ENCODE data around the gene SPTLC3. TPM values are rescaled to one million over a fixed set of nuclear protein-coding genes. Genes with fewer than 3 reads are reported as not detected.

Gene SPTLC3
- total RNA-seq, 1 donor from 2014 or later, result 0.95 TPM

- intact Hi-C loops (cut with micrococcal nuclease), result no loop called here
These were observed 86.2 kb downstream of the SPTLC3 start for GRCh38 chr20:13094976-13095375.

DNA sequence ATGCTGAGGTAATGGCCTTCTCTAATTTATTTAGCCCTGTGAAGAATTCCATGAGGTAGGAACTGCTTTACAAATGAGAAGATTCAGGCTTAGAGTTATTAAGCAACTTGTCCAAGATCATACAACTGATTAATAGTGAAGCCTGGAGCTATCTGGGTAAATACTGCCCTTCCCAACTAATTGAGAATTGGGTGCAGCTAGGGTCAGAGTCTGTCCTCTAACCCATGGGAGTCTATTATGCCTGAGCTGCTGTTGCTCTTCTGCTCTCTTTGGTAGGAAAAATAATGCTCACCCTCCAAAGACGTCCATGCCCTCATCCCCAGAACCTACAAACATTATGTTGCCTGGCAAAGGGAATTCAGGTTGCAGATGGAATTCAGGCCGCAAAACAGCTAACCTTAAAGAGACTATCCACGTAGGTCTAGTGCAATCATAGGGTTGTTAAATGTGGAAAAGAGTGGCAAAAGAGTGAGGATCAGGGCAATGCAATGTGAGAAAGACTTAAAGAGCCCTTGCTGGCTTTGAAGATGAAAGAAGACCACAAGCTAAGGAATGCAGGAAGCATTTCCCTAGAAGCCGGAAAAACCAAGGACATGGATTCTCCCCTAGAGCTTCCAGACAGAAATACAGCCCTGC lies 90.1 kb downstream of the SPTLC3 start:
- intact Hi-C loops (cut with micrococcal nuclease), result no loop called here

DNA sequence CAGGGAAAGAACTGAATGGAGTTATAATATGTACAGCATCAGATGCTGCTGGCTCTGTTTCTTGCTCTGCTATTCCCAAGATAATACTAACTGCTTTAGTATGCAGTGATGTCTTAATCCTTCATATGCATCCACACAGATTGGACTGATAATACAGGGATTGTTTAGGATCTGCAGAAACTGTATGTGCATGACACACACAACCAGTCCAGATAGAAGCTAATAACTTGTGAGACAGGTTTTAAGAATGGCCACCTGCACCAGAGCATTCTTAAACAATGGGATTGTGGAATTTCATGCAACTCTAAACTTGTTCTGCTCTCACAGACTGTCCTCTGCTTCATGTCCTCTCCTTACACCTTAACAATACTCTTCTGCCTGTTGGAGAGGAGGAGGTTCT lies 90.9 kb downstream of the SPTLC3 start:
- intact Hi-C loops (cut with micrococcal nuclease), result loop anchor here (10.0 kb wide), 2 partner anchors 1085 to 1425 kb away; no protein-coding TSS in a partner anchor

DNA sequence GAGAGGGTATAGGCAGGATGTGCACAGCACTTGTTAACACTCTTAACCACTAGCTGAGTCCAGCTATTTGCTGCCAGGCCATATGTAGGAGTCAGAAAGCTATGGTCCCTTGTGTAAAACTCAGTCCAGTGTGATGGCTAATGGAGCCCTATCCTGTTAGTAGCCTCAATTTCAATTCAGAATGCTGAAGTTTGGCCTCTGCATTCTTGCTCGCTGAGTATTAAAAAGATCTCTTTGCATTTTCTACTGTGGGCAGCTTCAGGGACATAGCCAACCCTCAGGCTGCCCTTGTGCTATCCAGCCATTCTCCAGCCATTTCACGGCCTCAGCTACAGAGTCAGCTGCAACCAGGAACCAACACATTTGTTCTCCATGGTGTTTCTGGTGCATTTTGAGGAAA lies 92.5 kb downstream of the SPTLC3 start:
- intact Hi-C loops (cut with micrococcal nuclease), result loop anchor here (10.0 kb wide), 2 partner anchors 1086 to 1426 kb away; no protein-coding TSS in a partner anchor

- intact Hi-C loops (cut with micrococcal nuclease), result loop anchor here (10.0 kb wide), 2 partner anchors 1087 to 1427 kb away; no protein-coding TSS in a partner anchor
These were observed 92.9 kb downstream of the SPTLC3 start for GRCh38 chr20:13101706-13102105.

DNA sequence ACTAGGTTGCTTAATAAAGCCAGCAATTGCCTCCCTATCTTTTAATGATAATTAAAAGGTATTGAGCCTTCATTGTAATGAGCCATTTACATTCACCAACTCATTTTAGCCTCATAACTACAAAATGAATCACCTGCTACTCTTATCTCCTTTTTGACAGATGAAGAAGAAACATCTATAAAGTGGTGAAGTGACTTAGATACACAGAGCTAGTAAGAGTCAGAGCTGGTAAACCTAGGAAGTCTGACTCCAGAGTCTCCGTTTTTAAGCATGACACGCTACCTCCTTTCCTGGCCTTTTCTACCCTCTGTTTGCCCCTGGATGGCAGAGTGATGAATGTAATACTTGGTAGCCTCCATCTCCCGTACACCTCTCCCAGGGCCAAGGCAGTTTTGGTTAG lies 93.5 kb downstream of the SPTLC3 start:
- intact Hi-C loops (cut with micrococcal nuclease), result loop anchor here (10.0 kb wide), 2 partner anchors 1087 to 1427 kb away; no protein-coding TSS in a partner anchor

DNA sequence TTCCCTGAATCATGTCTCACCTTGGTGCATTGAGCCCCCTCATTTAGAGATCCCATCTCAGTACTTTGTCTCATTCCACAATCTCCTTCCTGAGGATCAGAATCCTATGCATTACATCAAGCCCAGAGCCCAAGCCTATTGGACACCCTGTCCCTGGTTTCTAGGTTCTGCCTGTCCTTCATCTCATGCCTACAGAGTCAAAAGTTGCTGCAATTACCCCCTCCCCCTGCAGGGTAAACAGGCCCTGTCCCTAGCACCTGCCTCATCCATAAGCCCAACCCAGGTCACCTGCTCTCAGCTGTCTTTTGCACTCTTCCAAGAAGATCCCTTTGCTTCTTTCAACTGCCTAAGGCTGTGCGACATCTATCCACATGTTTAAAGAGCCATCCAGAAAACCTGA lies 93.9 kb downstream of the SPTLC3 start:
- intact Hi-C loops (cut with micrococcal nuclease), result loop anchor here (10.0 kb wide), 2 partner anchors 1088 to 1428 kb away; no protein-coding TSS in a partner anchor

DNA sequence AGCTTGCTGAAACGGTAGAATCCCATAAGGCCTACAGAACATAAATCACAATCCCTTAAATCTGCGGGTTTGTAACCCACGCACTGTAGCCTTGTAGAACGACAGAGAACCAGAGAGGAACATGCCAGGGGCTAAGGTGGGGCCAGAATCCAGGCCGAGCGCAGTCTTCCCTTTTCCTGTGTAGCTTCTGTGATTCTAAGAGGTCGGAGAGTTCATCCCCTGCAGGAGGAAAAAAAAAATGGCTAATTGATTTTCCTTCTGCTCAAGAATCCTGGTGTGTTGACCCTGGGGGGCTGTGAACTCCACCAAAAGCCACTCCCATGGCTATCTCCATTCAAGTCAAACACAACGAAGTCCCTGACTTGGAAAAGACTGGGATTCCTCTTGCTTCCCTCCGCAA lies 96.3 kb downstream of the SPTLC3 start:
- intact Hi-C loops (cut with micrococcal nuclease), result loop anchor here (5.0 to 10.0 kb wide), 4 partner anchors 133 to 1430 kb away; no protein-coding TSS in a partner anchor

DNA sequence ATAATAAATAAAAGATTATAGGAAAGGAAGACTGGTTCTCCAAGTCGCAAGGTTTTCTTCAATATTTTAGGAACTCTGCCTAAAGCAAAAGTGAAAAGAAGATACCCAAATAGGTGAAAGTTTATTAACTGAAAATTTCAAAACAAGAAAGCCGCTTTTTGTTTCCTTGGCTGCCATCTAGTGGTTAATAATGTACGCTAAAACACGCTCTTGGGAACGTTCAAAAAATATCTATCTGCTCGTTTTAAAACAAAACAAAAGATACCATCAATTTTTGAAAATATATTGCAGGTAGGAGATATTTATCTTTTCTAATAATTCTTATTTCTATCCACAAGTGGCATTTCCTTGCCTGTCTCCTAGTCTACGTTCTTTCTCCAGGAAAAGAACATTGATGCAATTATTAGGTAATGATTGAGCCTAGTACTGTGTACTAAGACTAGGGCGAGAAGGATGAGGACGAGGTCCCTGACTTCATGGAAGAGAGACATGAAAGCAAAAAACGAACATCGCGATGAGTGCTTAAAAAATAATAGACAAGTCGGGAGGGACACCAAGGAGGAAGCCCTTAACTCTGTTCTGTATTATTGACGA lies 97.2 kb downstream of the SPTLC3 start:
- intact Hi-C loops (cut with micrococcal nuclease), result loop anchor here (1.0 to 10.0 kb wide), 5 partner anchors 134 to 1431 kb away; no protein-coding TSS in a partner anchor

DNA sequence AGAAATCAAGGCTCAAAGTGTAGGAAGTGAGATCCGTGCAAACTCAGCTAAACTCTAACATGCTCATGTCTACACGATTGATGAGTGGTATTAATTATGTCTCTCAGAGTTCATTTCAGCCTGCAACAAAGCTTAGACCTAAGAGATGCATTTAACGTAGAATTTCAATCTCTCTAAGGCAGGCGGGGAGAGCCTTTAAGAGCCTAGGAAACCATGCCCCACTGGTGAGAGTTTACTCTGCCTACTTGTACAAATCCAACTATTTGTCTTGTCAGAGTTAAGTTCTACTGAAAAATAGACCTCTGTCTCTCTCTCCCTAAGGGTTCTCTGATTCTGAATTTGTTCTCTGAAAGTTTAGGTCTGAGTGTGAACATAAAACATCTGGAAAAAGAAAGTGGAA lies 100.9 kb downstream of the SPTLC3 start:
- intact Hi-C loops (cut with micrococcal nuclease), result loop anchor here (5.0 to 10.0 kb wide), 4 partner anchors 137 to 1435 kb away; no protein-coding TSS in a partner anchor

DNA sequence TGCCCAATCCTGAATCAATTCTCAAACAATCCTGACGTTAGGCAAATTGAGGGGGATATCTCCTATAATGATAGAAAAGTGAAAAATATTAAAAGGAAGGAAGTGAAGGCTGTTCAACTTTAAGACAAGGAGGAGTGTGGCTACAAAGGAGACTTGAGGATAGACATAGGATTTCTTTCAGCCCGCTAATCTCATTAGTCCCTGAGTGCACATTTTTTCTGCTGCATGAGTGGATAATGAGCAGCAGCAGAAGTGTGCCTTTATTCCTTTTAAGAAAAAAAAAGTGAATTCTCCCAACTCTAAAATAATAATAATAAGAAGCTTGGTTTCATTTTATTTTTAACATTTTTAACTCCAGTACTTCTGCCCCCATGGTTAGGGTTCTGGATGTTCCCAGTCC lies 102.0 kb downstream of the SPTLC3 start:
- intact Hi-C loops (cut with micrococcal nuclease), result no loop called here

- intact Hi-C loops (cut with micrococcal nuclease), result no loop called here
These were observed 102.6 kb downstream of the SPTLC3 start for GRCh38 chr20:13111249-13111911.

DNA sequence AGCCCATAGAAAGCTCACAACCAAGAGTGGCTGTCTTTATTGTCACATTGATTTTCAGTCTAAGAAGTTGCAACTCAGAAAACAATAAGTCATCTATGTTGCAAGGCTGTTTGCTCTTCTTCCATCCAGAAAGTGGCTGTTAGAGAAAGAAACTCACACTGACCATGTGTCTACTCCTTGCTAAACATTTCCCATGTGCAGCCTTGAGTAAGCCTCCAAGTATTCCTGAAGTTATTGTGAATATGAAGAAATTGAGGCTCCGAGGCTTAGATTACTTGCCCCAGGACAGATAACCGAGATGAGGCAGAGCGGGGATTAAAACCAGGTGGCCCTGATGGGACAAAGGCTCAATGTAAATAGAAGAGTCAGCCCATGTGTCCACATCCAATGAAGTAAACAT lies 105.0 kb downstream of the SPTLC3 start:
- intact Hi-C loops (cut with micrococcal nuclease), result no loop called here

GRCh38 chr20:13117200-13117599 lies 108.4 kb downstream of the SPTLC3 start:
- intact Hi-C loops (cut with micrococcal nuclease), result loop anchor here (5.0 kb wide), 1 partner anchor 655 kb away; no protein-coding TSS in a partner anchor

GRCh38 chr20:13118676-13119075 lies 109.9 kb downstream of the SPTLC3 start:
- intact Hi-C loops (cut with micrococcal nuclease), result loop anchor here (1.0 to 5.0 kb wide), 3 partner anchors 184 to 654 kb away; no protein-coding TSS in a partner anchor

GRCh38 chr20:13119583-13119982 lies 110.8 kb downstream of the SPTLC3 start:
- intact Hi-C loops (cut with micrococcal nuclease), result loop anchor here (1.0 to 5.0 kb wide), 3 partner anchors 183 to 653 kb away; no protein-coding TSS in a partner anchor

DNA sequence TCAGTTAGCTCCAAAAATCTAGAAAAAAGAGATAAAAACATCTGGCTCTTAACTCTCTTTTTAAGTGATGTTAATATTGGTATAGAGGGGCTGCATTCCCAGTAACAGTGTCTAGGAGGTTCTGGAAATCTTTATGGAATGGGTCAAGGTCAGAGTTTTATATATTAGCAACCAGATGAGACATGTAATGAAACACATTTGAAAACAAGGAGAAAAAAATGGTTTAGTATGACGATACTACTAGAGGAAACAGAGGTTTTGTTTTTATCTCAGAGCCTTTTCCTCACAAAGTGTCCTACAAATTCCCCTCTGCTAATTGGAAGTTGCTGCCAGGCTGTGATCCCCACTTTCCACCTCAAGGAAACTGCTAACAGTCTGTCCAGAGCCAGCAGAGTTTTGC lies 111.7 kb downstream of the SPTLC3 start:
- intact Hi-C loops (cut with micrococcal nuclease), result loop anchor here (1.0 kb wide), 1 partner anchor 142 kb away; no protein-coding TSS in a partner anchor

DNA sequence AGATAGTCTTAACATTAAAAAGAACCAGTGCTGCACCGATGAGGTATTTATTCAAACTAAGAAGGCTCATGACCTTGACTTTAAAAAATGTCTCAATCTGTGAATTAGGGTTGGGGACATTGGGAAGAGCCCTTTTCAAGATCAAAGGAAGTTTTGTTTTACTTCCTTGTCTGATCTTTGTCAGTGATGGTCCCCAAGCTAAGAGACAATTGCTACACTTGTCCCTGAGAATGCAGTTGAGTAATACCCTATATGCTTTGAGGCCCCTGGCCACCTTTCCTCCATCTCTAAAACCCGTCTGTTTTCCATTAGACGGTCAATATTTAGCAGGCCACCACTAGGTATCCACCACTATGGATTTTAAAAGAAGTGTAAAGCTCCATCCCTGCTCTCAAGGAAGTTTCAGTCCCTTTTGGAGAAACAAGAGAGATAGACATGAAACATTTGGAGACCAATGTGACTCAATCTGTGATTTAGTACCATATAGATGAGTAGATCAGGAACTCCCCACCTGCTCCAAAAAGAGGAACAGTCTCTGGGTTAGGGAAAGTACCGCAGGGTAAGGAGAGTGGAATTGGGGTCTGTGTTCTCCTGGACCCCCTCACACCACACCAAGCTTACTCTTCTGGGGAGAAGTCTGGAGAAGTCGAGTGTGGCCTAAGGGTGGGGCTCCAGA lies 113.2 kb downstream of the SPTLC3 start:
- intact Hi-C loops (cut with micrococcal nuclease), result no loop called here

DNA sequence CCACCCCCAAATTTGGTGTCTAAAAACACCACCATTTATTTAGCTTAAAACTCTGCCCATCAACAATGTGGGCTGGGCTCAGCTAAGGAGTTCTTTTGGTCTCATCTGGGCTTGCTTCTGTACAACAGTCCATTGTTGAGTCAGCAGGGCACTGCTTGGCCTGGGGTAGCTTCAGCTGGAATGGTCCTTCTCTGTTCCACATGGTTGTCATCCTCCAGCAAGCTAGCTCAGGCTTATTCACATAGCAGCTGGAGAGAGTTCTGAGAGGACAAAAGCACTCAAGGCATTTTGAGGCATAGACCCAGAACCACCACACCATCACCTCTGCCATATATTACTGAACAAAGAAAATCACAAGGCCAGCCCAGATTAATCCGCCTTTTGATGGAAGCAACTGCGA lies 116.7 kb downstream of the SPTLC3 start:
- intact Hi-C loops (cut with micrococcal nuclease), result no loop called here

DNA sequence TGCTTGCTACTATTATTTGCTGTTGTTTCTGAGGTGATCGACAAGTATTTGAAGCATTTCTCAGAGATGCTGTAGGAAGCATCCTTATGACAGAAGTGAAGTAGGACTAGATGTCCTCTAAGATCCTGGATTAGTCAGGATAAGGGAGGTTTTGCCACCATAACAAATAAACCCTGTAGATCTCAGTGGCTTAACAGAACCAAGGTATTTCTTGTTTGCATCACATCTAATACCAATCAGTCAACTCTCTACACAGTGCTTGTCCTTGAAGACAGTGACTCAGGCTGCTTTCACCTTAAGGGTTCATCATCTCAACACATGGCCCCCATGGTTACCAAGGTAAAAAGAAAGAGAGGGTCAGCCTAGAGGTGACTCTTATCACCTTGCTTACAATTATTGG lies 119.4 kb downstream of the SPTLC3 start:
- intact Hi-C loops (cut with micrococcal nuclease), result no loop called here

- intact Hi-C loops (cut with micrococcal nuclease), result no loop called here
These were observed 121.4 kb downstream of the SPTLC3 start for GRCh38 chr20:13130061-13130706.

Data from T-helper 2 cell treated with Interferon-gamma antibody and Interleukin-4, amounts not matched to agents 100 ng/mL and 5 ng/mL, for 36 hours (primary cell).